ENCODE results near the gene SLC25A47.

The SLC25A47 gene

DNA sequence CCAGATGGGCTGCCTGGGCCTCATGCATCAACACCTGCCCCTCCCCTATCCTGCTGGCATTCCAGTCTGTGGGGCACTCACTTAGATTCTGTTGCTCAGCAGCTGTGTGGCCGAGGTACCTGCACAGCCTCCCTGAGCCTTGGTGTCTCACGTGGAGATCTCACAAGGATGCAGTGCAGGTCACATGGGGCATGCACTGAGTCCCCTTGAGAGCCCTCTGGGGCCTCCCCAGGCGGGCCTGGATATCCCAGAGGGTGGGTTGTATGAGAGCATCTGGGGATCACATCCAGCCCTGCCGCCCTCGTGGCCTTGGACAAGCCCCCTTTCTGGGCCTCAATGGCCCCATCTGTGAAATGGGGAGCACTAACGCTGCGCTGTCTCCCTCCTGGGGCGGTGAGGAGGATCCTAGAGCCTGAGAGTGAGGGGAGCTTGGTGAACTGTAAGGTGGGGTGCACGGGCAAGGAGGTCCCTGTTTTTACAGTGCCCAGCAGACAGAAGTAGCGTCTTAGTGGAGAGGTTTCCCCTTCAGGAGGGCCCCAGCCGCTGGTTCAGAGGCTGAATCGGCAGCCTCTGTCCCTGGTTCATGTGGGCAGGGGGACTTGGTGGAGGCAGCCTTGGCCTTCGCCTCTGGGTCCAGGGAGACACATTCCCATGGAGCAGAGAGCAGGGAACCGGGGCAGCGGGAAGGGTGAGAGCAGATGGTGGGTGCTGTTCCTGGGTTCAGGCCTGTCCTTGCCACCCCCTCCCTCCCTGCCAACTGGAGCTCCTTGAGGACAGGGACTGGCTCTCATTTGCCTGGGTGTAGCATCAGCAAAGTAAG, 791 bp upstream of the SLC25A47 start:
- H3K27ac ChIP-seq (ENCODE audit: low read length), result no peak overlapping the region
- DNase-seq, result no peak
- H4K20me1 ChIP-seq (ENCODE audit: insufficient read depth, low read length), result peaks cover 5% of the 10 kb centered on the region; the same call in 1 of the 2 replicates
- H3K4me1 ChIP-seq (ENCODE audit: insufficient read depth, low read length), result no peaks in the 10 kb centered on the region
- no peak for ATAC-seq (ENCODE audit: insufficient read depth, low read depth)
- TF ChIP-seq EZH2 (IDR thresholded peaks at IDR 0.05; ENCODE audit: borderline replicate concordance, low read depth, low read length, severe bottlenecking), result no peak
- TF ChIP-seq, protein P1, sequence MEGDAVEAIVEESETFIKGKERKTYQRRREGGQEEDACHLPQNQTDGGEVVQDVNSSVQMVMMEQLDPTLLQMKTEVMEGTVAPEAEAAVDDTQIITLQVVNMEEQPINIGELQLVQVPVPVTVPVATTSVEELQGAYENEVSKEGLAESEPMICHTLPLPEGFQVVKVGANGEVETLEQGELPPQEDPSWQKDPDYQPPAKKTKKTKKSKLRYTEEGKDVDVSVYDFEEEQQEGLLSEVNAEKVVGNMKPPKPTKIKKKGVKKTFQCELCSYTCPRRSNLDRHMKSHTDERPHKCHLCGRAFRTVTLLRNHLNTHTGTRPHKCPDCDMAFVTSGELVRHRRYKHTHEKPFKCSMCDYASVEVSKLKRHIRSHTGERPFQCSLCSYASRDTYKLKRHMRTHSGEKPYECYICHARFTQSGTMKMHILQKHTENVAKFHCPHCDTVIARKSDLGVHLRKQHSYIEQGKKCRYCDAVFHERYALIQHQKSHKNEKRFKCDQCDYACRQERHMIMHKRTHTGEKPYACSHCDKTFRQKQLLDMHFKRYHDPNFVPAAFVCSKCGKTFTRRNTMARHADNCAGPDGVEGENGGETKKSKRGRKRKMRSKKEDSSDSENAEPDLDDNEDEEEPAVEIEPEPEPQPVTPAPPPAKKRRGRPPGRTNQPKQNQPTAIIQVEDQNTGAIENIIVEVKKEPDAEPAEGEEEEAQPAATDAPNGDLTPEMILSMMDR (IDR thresholded peaks at IDR 0.05; ENCODE audit: borderline replicate concordance, extremely low read depth, low read length, poor library complexity, severe bottlenecking), result no peak
- H3K4me2 ChIP-seq (ENCODE audit: insufficient read depth, low read length), result no peak overlapping the region
- H3K9me3 ChIP-seq (ENCODE audit: insufficient read depth, low read length, severe bottlenecking), result no peaks in the 10 kb centered on the region
- H2AFZ ChIP-seq (ENCODE audit: low read depth, low read length), result no peak overlapping the region
- no peak overlapping the region for H3K4me3 ChIP-seq (ENCODE audit: low read depth in 1 of 2, low read length in 2 of 2)
- H3K36me3 ChIP-seq (ENCODE audit: insufficient read depth, low read length), result no peaks in the 10 kb centered on the region
- H3K9ac ChIP-seq (ENCODE audit: low read depth, low read length), result no peak overlapping the region
- H3K27me3 ChIP-seq (ENCODE audit: insufficient read depth, low read length, poor library complexity), result no peaks in the 10 kb centered on the region
- no peaks in the 10 kb centered on the region for H3K79me2 ChIP-seq (ENCODE audit: insufficient read depth, low read length)

DNA sequence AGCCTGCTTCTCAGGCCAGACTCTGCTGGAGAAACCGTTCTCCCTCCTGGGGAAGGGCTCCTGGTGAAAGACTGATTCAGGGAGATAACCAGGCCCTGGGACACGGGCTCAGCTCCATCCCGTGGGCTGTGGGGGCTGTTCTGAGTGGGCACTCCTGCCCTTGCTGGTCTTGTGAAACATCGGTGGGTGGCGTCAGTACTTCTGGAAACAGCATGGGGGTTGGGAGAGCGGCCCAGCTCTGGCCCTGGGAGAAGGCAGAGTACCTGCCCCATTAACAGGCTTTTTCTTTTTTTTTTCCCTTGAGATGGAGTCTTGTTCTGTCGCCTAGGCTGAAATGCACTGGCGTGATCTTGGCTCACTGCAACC, 786 bp downstream of the SLC25A47 start:
- Histone ChIP-seq H3K79me2 (ENCODE audit: insufficient read depth, low read length) (no peaks in the 10 kb centered on the region), H3K4me1 (ENCODE audit: insufficient read depth, low read length) (no peaks in the 10 kb centered on the region), H2AFZ (ENCODE audit: low read depth, low read length) (no peak overlapping the region), H3K27me3 (ENCODE audit: insufficient read depth, low read length, poor library complexity) (no peaks in the 10 kb centered on the region), H3K9me3 (ENCODE audit: insufficient read depth, low read length, severe bottlenecking) (no peaks in the 10 kb centered on the region), H4K20me1 (ENCODE audit: insufficient read depth, low read length) (peaks cover 5% of the 10 kb centered on the region; the same call in 1 of the 2 replicates), H3K9ac (ENCODE audit: low read depth, low read length) (no peak overlapping the region), H3K4me3 (ENCODE audit: low read depth in 1 of 2, low read length in 2 of 2) (no peak overlapping the region), H3K27ac (ENCODE audit: low read length) (no peak overlapping the region), H3K4me2 (ENCODE audit: insufficient read depth, low read length) (no peak overlapping the region), H3K36me3 (ENCODE audit: insufficient read depth, low read length) (no peaks in the 10 kb centered on the region)
- no peak for DNase-seq
- TF ChIP-seq EZH2 (IDR thresholded peaks at IDR 0.05; ENCODE audit: borderline replicate concordance, low read depth, low read length, severe bottlenecking), result no peak
- TF ChIP-seq, protein P1 (IDR thresholded peaks at IDR 0.05; ENCODE audit: borderline replicate concordance, extremely low read depth, low read length, poor library complexity, severe bottlenecking), result no peak
- ATAC-seq (ENCODE audit: insufficient read depth, low read depth), result no peak

DNA sequence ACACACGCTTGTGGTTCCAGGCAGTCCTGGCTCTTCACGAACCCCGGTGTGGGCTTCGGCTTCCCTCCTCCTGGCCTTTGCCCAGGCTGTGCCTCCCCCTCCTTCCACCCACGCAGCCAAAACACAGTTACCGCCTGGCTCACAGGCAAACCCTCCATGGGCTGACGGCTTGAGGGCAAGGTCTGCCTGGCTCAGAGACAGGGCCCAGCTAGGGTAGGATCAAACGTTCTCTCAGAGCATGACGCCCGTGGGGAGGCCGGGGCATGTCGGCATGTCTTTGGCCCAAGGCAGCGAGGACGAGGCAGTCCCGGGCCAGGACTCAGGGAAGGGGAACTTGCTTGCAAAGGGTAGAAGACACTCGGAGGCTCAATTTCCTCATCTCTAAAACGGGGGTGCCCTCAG, 2.1 kb downstream of the SLC25A47 start:
- no peak overlapping the region for H3K4me2 ChIP-seq (ENCODE audit: insufficient read depth, low read length)
- no peaks in the 10 kb centered on the region for H3K4me1 ChIP-seq (ENCODE audit: insufficient read depth, low read length)
- H4K20me1 ChIP-seq (ENCODE audit: insufficient read depth, low read length), result peaks cover 5% of the 10 kb centered on the region; the same call in 1 of the 2 replicates
- no peak for TF ChIP-seq EZH2 (IDR thresholded peaks at IDR 0.05; ENCODE audit: borderline replicate concordance, low read depth, low read length, severe bottlenecking)
- TF ChIP-seq, protein P1 (IDR thresholded peaks at IDR 0.05; ENCODE audit: borderline replicate concordance, extremely low read depth, low read length, poor library complexity, severe bottlenecking), result no peak
- H3K9me3 ChIP-seq (ENCODE audit: insufficient read depth, low read length, severe bottlenecking), result no peaks in the 10 kb centered on the region
- H3K36me3 ChIP-seq (ENCODE audit: insufficient read depth, low read length), result no peaks in the 10 kb centered on the region
- ATAC-seq (ENCODE audit: insufficient read depth, low read depth), result no peak
- H3K4me3 ChIP-seq (ENCODE audit: low read depth in 1 of 2, low read length in 2 of 2), result no peak overlapping the region
- H3K79me2 ChIP-seq (ENCODE audit: insufficient read depth, low read length), result no peaks in the 10 kb centered on the region
- no peak overlapping the region for H3K9ac ChIP-seq (ENCODE audit: low read depth, low read length)
- no peak overlapping the region for H3K27ac ChIP-seq (ENCODE audit: low read length)
- H3K27me3 ChIP-seq (ENCODE audit: insufficient read depth, low read length, poor library complexity), result no peaks in the 10 kb centered on the region
- DNase-seq, result no peak
- no peak overlapping the region for H2AFZ ChIP-seq (ENCODE audit: low read depth, low read length)
